ENCODE measurements around the gene TBX19. TPM values are rescaled to one million over a fixed set of nuclear protein-coding genes. Genes with fewer than 3 reads are reported as not detected.

TBX19 gene
- total RNA-seq, 1 experiment from 2014 or later = 2.8 TPM

- TF ChIP-seq CTCF (IDR thresholded peaks at IDR 0.05; ENCODE audit: insufficient read depth in 1 of 2, low read depth in 1 of 2, low read length in 1 of 2, severe bottlenecking in 1 of 2, unreplicated experiment in 1 of 2) = no peak
- H3K4me1 ChIP-seq = 0 out of 2 replicates have a peak, but pooled peaks cover 6% of the 10 kb centered on the region
- peak overlapping the region; percentile 40 for H3K27ac Mint-ChIP-seq (ENCODE audit: unreplicated experiment)
- no peak overlapping the region for H3K4me3 Mint-ChIP-seq (ENCODE audit: unreplicated experiment)
- no TSS peak for BruUV-seq (replicated peaks)
- no peaks in the 10 kb centered on the region for H3K9me3 ChIP-seq
- H3K36me3 Mint-ChIP-seq (ENCODE audit: insufficient read depth, unreplicated experiment) = peaks cover 88% of the 10 kb centered on the region
- H3K9me3 Mint-ChIP-seq (ENCODE audit: unreplicated experiment) = no peaks in the 10 kb centered on the region
- no peak overlapping the region for H3K4me3 ChIP-seq (ENCODE audit: low read depth, low read length)
- H3K27me3 ChIP-seq (replicated peaks; ENCODE audit: control insufficient read depth, insufficient read depth, low read length) = no peaks in the 10 kb centered on the region
- peak in 1 of 2 experiments; percentile 38 for DNase-seq
- CTCF ChIA-PET = no interaction called here
- peaks cover 3% of the 10 kb centered on the region for H3K36me3 ChIP-seq (ENCODE audit: control insufficient read depth, insufficient read depth, low read length)
- no peaks in the 10 kb centered on the region for H3K4me1 Mint-ChIP-seq (ENCODE audit: low read depth, unreplicated experiment)
- no peaks in the 10 kb centered on the region for H3K27me3 Mint-ChIP-seq (ENCODE audit: insufficient read depth, unreplicated experiment)
- intact Hi-C loops (cut with micrococcal nuclease; ENCODE audit: unreplicated experiment) = no loop called here
- POLR2A ChIA-PET = no interaction called here
These were observed 37.0 kb upstream of the TBX19 start for GRCh38 chr1:168243636-168244212.

- no peak for TF ChIP-seq CTCF (IDR thresholded peaks at IDR 0.05; ENCODE audit: insufficient read depth in 1 of 2, low read depth in 1 of 2, low read length in 1 of 2, severe bottlenecking in 1 of 2, unreplicated experiment in 1 of 2)
- peaks cover 3% of the 10 kb centered on the region for H3K36me3 ChIP-seq (ENCODE audit: control insufficient read depth, insufficient read depth, low read length)
- Mint-ChIP-seq H3K27ac (ENCODE audit: unreplicated experiment) (no peak overlapping the region), H3K4me3 (ENCODE audit: unreplicated experiment) (no peak overlapping the region), H3K36me3 (ENCODE audit: insufficient read depth, unreplicated experiment) (peaks cover 83% of the 10 kb centered on the region), H3K9me3 (ENCODE audit: unreplicated experiment) (no peaks in the 10 kb centered on the region), H3K27me3 (ENCODE audit: insufficient read depth, unreplicated experiment) (no peaks in the 10 kb centered on the region), H3K4me1 (ENCODE audit: low read depth, unreplicated experiment) (no peaks in the 10 kb centered on the region)
- no peak overlapping the region for H3K4me3 ChIP-seq (ENCODE audit: low read depth, low read length)
- H3K9me3 ChIP-seq = no peaks in the 10 kb centered on the region
- ChIA-PET POLR2A (no interaction called here), CTCF (no interaction called here)
- H3K4me1 ChIP-seq = 0 out of 2 replicates have a peak, but pooled peaks cover 6% of the 10 kb centered on the region
- H3K27me3 ChIP-seq (replicated peaks; ENCODE audit: control insufficient read depth, insufficient read depth, low read length) = no peaks in the 10 kb centered on the region
- DNase-seq = no peak
- TSS peak; percentile 22 for BruUV-seq (replicated peaks)
- intact Hi-C loops (cut with micrococcal nuclease; ENCODE audit: unreplicated experiment) = no loop called here
These were observed 35.6 kb upstream of the TBX19 start for GRCh38 chr1:168245042-168245441.

GRCh38 chr1:168246506-168246905 is 34.2 kb upstream of the TBX19 start:
- no TSS peak for BruUV-seq (replicated peaks)
- Mint-ChIP-seq H3K9me3 (ENCODE audit: unreplicated experiment) (no peaks in the 10 kb centered on the region), H3K36me3 (ENCODE audit: insufficient read depth, unreplicated experiment) (peaks cover 85% of the 10 kb centered on the region), H3K4me3 (ENCODE audit: unreplicated experiment) (no peak overlapping the region), H3K27ac (ENCODE audit: unreplicated experiment) (no peak overlapping the region), H3K4me1 (ENCODE audit: low read depth, unreplicated experiment) (no peaks in the 10 kb centered on the region), H3K27me3 (ENCODE audit: insufficient read depth, unreplicated experiment) (no peaks in the 10 kb centered on the region)
- CTCF ChIA-PET = no interaction called here
- Histone ChIP-seq H3K27me3 (replicated peaks; ENCODE audit: control insufficient read depth, insufficient read depth, low read length) (no peaks in the 10 kb centered on the region), H3K9me3 (no peaks in the 10 kb centered on the region), H3K36me3 (ENCODE audit: control insufficient read depth, insufficient read depth, low read length) (peaks cover 3% of the 10 kb centered on the region), H3K4me1 (0 out of 2 replicates have a peak, but pooled peaks cover 6% of the 10 kb centered on the region), H3K4me3 (ENCODE audit: low read depth, low read length) (no peak overlapping the region)
- TF ChIP-seq CTCF (IDR thresholded peaks at IDR 0.05; ENCODE audit: insufficient read depth in 1 of 2, low read depth in 1 of 2, low read length in 1 of 2, severe bottlenecking in 1 of 2, unreplicated experiment in 1 of 2) = no peak
- POLR2A ChIA-PET = no interaction called here
- intact Hi-C loops (cut with micrococcal nuclease; ENCODE audit: unreplicated experiment) = no loop called here
- no peak for DNase-seq
